Measurements from ENCODE around the gene DNAI1.

DNAI1 gene

GRCh38 chr9:34463098-34463900 lies 4.7 kb downstream of the DNAI1 start:
- DNase-seq, result no peak
- no peak overlapping the region for H3K27ac ChIP-seq (ENCODE audit: low read length)
- no peak overlapping the region for H3K4me2 ChIP-seq (ENCODE audit: insufficient read depth, low read length)
- ATAC-seq (ENCODE audit: insufficient read depth, low read depth), result no peak
- peaks cover 6% of the 10 kb centered on the region for H3K4me1 ChIP-seq (ENCODE audit: insufficient read depth, low read length)
- no peak for TF ChIP-seq EZH2 (IDR thresholded peaks at IDR 0.05; ENCODE audit: borderline replicate concordance, low read depth, low read length, severe bottlenecking)
- no peak for TF ChIP-seq CTCF (IDR thresholded peaks at IDR 0.05; ENCODE audit: borderline replicate concordance, extremely low read depth, low read length, poor library complexity, severe bottlenecking)
- H3K27me3 ChIP-seq (ENCODE audit: insufficient read depth, low read length, poor library complexity), result peaks cover 15% of the 10 kb centered on the region
- no peaks in the 10 kb centered on the region for H3K9me3 ChIP-seq (ENCODE audit: insufficient read depth, low read length, severe bottlenecking)
- no peak overlapping the region for H3K9ac ChIP-seq (ENCODE audit: low read depth, low read length)
- H2AFZ ChIP-seq (ENCODE audit: low read depth, low read length), result no peak overlapping the region
- no peak overlapping the region for H3K4me3 ChIP-seq (ENCODE audit: low read depth in 1 of 2, low read length in 2 of 2)
- no peaks in the 10 kb centered on the region for H4K20me1 ChIP-seq (ENCODE audit: insufficient read depth, low read length)
- H3K36me3 ChIP-seq (ENCODE audit: insufficient read depth, low read length), result no peaks in the 10 kb centered on the region
- H3K79me2 ChIP-seq (ENCODE audit: insufficient read depth, low read length), result no peaks in the 10 kb centered on the region

- H3K4me3 ChIP-seq (ENCODE audit: low read depth in 1 of 2, low read length in 2 of 2), result no peak overlapping the region
- peaks cover 3% of the 10 kb centered on the region for H3K4me1 ChIP-seq (ENCODE audit: insufficient read depth, low read length)
- H3K27me3 ChIP-seq (ENCODE audit: insufficient read depth, low read length, poor library complexity), result peaks cover 15% of the 10 kb centered on the region
- H3K36me3 ChIP-seq (ENCODE audit: insufficient read depth, low read length), result no peaks in the 10 kb centered on the region
- TF ChIP-seq CTCF (IDR thresholded peaks at IDR 0.05; ENCODE audit: borderline replicate concordance, extremely low read depth, low read length, poor library complexity, severe bottlenecking) (no peak), EZH2 (IDR thresholded peaks at IDR 0.05; ENCODE audit: borderline replicate concordance, low read depth, low read length, severe bottlenecking) (no peak)
- DNase-seq (no peak), ATAC-seq (ENCODE audit: insufficient read depth, low read depth) (no peak)
- H3K79me2 ChIP-seq (ENCODE audit: insufficient read depth, low read length), result no peaks in the 10 kb centered on the region
- no peak overlapping the region for H3K27ac ChIP-seq (ENCODE audit: low read length)
- H4K20me1 ChIP-seq (ENCODE audit: insufficient read depth, low read length), result no peaks in the 10 kb centered on the region
- no peak overlapping the region for H2AFZ ChIP-seq (ENCODE audit: low read depth, low read length)
- no peak overlapping the region for H3K9ac ChIP-seq (ENCODE audit: low read depth, low read length)
- H3K4me2 ChIP-seq (ENCODE audit: insufficient read depth, low read length), result no peak overlapping the region
- H3K9me3 ChIP-seq (ENCODE audit: insufficient read depth, low read length, severe bottlenecking), result no peaks in the 10 kb centered on the region
Observed at GRCh38 chr9:34463901-34464232, 5.3 kb downstream of the DNAI1 start.

- Histone ChIP-seq H3K4me3 (ENCODE audit: low read depth in 1 of 2, low read length in 2 of 2) (no peak overlapping the region), H3K9me3 (ENCODE audit: insufficient read depth, low read length, severe bottlenecking) (no peaks in the 10 kb centered on the region), H2AFZ (ENCODE audit: low read depth, low read length) (no peak overlapping the region), H3K36me3 (ENCODE audit: insufficient read depth, low read length) (no peaks in the 10 kb centered on the region), H3K9ac (ENCODE audit: low read depth, low read length) (no peak overlapping the region), H3K4me2 (ENCODE audit: insufficient read depth, low read length) (no peak overlapping the region), H3K79me2 (ENCODE audit: insufficient read depth, low read length) (no peaks in the 10 kb centered on the region), H4K20me1 (ENCODE audit: insufficient read depth, low read length) (no peaks in the 10 kb centered on the region), H3K27me3 (ENCODE audit: insufficient read depth, low read length, poor library complexity) (peaks cover 14% of the 10 kb centered on the region), H3K4me1 (ENCODE audit: insufficient read depth, low read length) (no peaks in the 10 kb centered on the region), H3K27ac (ENCODE audit: low read length) (no peak overlapping the region)
- DNase-seq (no peak), ATAC-seq (ENCODE audit: insufficient read depth, low read depth) (no peak)
- no peak for TF ChIP-seq EZH2 (IDR thresholded peaks at IDR 0.05; ENCODE audit: borderline replicate concordance, low read depth, low read length, severe bottlenecking)
- no peak for TF ChIP-seq CTCF (IDR thresholded peaks at IDR 0.05; ENCODE audit: borderline replicate concordance, extremely low read depth, low read length, poor library complexity, severe bottlenecking)
Observed at GRCh38 chr9:34464571-34464970, 6.0 kb downstream of the DNAI1 start.

Data from DND-41 (cell line).